Adipocyte (in vitro differentiated cells): Measurements from ENCODE around the gene DFFB.
"Not testable (repeated sequence)": the region's sequence is repeated elsewhere in the genome, so short reads cannot be mapped to it uniquely, and the experiment has no call there.

Source experiments
- DNase-seq: peaks from one replicate; pipeline ENCODE4 v3.0.0-alpha.2; 2015; ENCODE audit warnings: low read depth
- H3K27me3 ChIP-seq: replicated peaks from 2 replicates; pipeline ENCODE4 v1.7.0; 2013; ENCODE audit warnings: mild to moderate bottlenecking, low read length, moderate library complexity; ENCODE audit not compliant: control insufficient read depth, insufficient read depth
- H3K36me3 ChIP-seq: 2 replicates; pipeline ENCODE4 v1.7.0; 2013; ENCODE audit warnings: low read length, mild to moderate bottlenecking, moderate library complexity; ENCODE audit not compliant: control insufficient read depth, insufficient read depth, severe bottlenecking
- H3K4me1 ChIP-seq: 2 replicates; pipeline ENCODE4 v1.7.0; 2013; ENCODE audit warnings: mild to moderate bottlenecking, low read length, moderate library complexity; ENCODE audit not compliant: control insufficient read depth, insufficient read depth
- H3K4me3 ChIP-seq: 2 replicates; pipeline ENCODE4 v1.7.0; 2013; ENCODE audit warnings: mild to moderate bottlenecking, low read length, moderate library complexity
- H3K9ac ChIP-seq: 2 replicates; pipeline ENCODE4 v1.7.0; 2013; ENCODE audit warnings: mild to moderate bottlenecking, low read length, moderate library complexity
- H3K9me3 ChIP-seq: 2 replicates; pipeline ENCODE4 v1.7.0; 2013; ENCODE audit warnings: mild to moderate bottlenecking, low read length, moderate library complexity; ENCODE audit not compliant: control insufficient read depth

DFFB gene

DNA sequence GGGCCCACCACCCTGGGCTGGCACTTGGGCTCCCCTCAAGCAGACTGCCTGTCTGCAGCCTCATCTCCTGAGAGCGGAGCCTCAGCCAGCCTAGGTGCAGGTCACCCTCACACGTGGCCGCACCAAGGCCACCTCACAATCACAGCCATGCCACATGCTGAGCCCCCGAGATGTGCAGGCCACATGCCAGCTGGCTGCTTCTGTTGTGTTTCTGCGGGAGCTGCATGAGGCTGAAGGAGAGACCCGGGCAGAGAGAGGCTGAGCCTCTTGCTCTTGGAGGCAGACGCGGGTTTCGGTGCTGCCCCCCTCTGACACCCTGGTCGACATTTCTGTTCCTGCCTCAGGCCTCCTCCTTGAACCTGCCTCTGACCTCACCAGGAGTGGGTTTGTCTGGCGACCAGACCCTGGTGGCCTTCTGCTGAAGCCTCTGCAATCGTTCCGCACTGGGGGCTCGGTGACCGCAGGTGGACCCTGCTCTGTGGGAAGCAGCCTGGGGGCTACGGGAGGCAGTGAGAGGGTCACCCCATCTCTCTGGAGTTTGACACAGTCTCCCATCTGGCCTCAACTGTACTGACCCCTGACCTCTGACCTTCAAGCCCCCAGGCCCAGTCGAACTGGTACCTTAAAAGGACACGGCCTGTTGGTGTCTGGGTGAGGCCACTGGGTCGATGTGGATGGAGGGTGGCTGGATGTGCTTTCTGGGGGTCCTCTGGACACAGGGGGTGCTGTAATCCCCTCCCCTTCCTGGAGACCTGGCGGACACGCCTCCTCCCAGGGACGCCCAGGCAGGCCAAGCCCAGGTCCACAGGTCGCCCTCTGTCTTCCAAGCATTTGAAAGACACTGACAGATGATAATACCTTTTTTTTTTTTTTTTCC, 55.8 kb downstream of the DFFB start:
- no peak for DNase-seq
- Histone ChIP-seq H3K4me3 (no peak overlapping the region), H3K27me3 (peaks cover 29% of the 10 kb centered on the region), H3K4me1 (no peaks in the 10 kb centered on the region), H3K9me3 (no peaks in the 10 kb centered on the region), H3K9ac (no peak overlapping the region), H3K36me3 (no peaks in the 10 kb centered on the region)

DNA sequence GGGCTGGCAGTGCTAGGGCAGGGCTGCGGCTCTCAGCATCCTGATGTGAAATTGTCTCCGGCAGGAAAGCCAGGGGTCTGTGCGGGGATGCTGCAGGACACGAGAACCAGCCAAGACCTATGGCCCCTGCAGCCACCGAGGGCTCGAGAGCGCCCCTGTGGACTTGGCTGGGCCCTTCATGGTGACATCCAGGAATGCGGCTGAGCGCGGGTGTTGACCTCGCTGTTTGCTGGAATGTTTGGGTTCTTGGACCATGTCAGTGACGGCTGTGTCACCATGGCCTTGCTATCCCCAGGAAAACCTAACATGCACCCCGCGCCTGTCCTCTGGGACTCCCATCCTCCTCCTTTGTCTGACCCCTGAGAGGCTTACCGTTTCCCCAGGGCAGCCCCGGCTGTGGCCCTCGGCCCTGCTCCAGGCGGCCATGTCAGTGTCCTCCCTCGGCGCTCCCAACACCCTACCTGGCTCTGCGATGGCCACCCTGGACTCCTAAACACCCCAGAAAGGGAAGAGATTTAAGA, 57.1 kb downstream of the DFFB start:
- H3K4me3 ChIP-seq, result no peak overlapping the region
- no peaks in the 10 kb centered on the region for H3K36me3 ChIP-seq
- no peaks in the 10 kb centered on the region for H3K9me3 ChIP-seq
- DNase-seq, result no peak
- H3K27me3 ChIP-seq, result peaks cover 21% of the 10 kb centered on the region
- no peak overlapping the region for H3K9ac ChIP-seq
- no peaks in the 10 kb centered on the region for H3K4me1 ChIP-seq

GRCh38 chr1:3914911-3915310, 57.6 kb downstream of the DFFB start:
- H3K9me3 ChIP-seq, result no peaks in the 10 kb centered on the region
- no peaks in the 10 kb centered on the region for H3K4me1 ChIP-seq
- no peaks in the 10 kb centered on the region for H3K36me3 ChIP-seq
- peaks cover 25% of the 10 kb centered on the region for H3K27me3 ChIP-seq
- DNase-seq, result no peak
- H3K4me3 ChIP-seq, result no peak overlapping the region
- H3K9ac ChIP-seq, result no peak overlapping the region

- Histone ChIP-seq H3K36me3 (no peaks in the 10 kb centered on the region), H3K9me3 (no peaks in the 10 kb centered on the region), H3K9ac (no peak overlapping the region), H3K4me1 (no peaks in the 10 kb centered on the region), H3K4me3 (no peak overlapping the region), H3K27me3 (peaks cover 21% of the 10 kb centered on the region)
- no peak for DNase-seq
Observed at GRCh38 chr1:3915551-3916121, 58.4 kb downstream of the DFFB start.

DNA sequence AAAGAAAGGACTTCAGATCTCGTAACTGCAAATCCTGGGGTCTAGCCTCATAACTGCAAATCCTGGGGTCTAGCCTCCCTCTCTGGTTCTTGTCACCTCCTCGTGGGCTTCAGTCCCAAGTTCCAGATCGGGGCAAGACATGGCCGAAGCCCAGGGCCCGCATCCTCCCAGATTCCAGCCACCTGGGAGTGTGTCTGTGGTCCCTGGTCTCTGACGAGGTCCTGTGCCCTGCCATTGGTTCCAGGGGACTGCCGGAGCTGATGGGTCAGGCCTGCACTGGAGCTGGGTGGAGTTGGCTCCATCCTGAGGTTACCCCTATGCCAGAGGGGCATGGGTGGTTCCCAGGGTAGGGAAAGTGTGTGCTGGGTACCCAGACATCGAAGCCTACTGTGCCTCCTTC, 60.5 kb downstream of the DFFB start:
- peaks cover 22% of the 10 kb centered on the region for H3K27me3 ChIP-seq
- no peak for DNase-seq
- no peak overlapping the region for H3K9ac ChIP-seq
- no peaks in the 10 kb centered on the region for H3K9me3 ChIP-seq
- H3K36me3 ChIP-seq, result no peaks in the 10 kb centered on the region
- H3K4me3 ChIP-seq, result no peak overlapping the region
- no peaks in the 10 kb centered on the region for H3K4me1 ChIP-seq

DNA sequence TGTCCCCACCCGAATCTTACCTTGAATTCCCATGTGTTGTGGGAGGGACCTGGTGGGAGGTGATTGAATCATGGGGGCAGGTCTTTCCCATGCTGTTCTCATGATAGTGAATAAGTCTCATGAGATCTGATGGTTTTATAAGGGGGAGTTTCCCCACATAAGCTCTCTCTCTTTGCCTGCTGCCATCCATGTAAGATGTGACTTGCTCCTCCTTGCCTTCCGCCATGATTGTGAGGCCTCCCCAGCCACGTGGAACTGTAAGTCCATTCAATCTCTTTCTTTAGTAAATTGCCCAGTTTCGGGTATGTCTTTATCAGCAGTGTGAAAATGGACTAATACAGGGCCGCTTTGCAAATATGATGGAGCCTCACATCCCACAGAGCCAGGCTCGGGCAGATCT, 61.1 kb downstream of the DFFB start:
- not testable (repeated sequence) for H3K36me3 ChIP-seq, H3K4me3 ChIP-seq, H3K9ac ChIP-seq, H3K9me3 ChIP-seq, DNase-seq, H3K4me1 ChIP-seq
- H3K27me3 ChIP-seq, result peaks cover 27% of the 10 kb centered on the region

DNA sequence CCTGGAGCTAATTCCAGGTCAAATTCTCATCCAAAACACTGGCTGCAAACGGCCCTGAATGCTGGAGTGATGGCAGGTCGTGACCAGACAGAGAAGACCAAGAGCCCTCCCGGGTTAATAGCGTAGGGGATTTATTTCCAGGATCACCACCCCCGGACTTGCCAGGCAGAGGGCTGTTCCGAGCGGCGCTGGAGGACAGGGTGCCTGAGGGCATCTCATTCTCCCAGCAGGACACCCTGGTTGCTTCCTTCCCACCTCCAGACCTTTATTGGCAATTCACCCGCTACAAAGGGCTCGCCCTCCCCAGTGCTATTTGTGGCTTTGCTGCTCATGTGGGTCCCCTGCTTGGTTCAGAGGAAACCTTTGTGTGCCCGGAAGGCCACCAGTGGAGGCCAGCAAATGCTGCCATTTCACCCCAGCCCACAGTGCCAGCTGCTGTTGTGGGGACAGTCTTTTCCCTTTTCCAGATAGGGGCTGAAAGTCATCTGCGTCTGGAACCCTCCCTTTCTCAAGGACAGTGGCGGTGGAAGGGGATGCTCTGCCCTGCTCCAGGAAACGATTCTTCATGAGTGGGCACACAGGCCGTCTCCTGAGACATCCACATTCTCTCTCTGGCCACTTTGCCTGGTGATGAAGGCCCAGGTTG, 61.8 kb downstream of the DFFB start:
- no peaks in the 10 kb centered on the region for H3K36me3 ChIP-seq

GRCh38 chr1:3919706-3920105, 62.4 kb downstream of the DFFB start:
- Histone ChIP-seq H3K4me1 (no peaks in the 10 kb centered on the region), H3K9me3 (no peaks in the 10 kb centered on the region), H3K36me3 (no peaks in the 10 kb centered on the region), H3K4me3 (no peak overlapping the region), H3K9ac (no peak overlapping the region), H3K27me3 (peaks cover 33% of the 10 kb centered on the region)
- DNase-seq, result no peak

More for the DNA sequence above, 61.8 kb downstream of the DFFB start:
- no peak overlapping the region for H3K4me3 ChIP-seq
- no peaks in the 10 kb centered on the region for H3K4me1 ChIP-seq
- DNase-seq, result no peak
- H3K9me3 ChIP-seq, result no peaks in the 10 kb centered on the region
- H3K9ac ChIP-seq, result no peak overlapping the region
- peaks cover 33% of the 10 kb centered on the region for H3K27me3 ChIP-seq

- H3K27me3 ChIP-seq, result peaks cover 48% of the 10 kb centered on the region
- H3K9ac ChIP-seq, result no peak overlapping the region
- H3K4me1 ChIP-seq, result no peaks in the 10 kb centered on the region
- no peak for DNase-seq
- no peaks in the 10 kb centered on the region for H3K36me3 ChIP-seq
- no peaks in the 10 kb centered on the region for H3K9me3 ChIP-seq
- no peak overlapping the region for H3K4me3 ChIP-seq
Observed at GRCh38 chr1:3921765-3922164, 64.5 kb downstream of the DFFB start.

GRCh38 chr1:3922201-3922725, 65.0 kb downstream of the DFFB start:
- H3K36me3 ChIP-seq, result no peaks in the 10 kb centered on the region
- no peaks in the 10 kb centered on the region for H3K4me1 ChIP-seq
- H3K4me3 ChIP-seq, result no peak overlapping the region
- no peaks in the 10 kb centered on the region for H3K9me3 ChIP-seq
- H3K9ac ChIP-seq, result no peak overlapping the region
- peaks cover 48% of the 10 kb centered on the region for H3K27me3 ChIP-seq
- DNase-seq, result no peak

- no peak overlapping the region for H3K9ac ChIP-seq
- peaks cover 4% of the 10 kb centered on the region for H3K9me3 ChIP-seq
- no peak overlapping the region for H3K4me3 ChIP-seq
- peaks cover 48% of the 10 kb centered on the region for H3K27me3 ChIP-seq
- no peaks in the 10 kb centered on the region for H3K36me3 ChIP-seq
- H3K4me1 ChIP-seq, result no peaks in the 10 kb centered on the region
- no peak for DNase-seq
Observed at GRCh38 chr1:3922851-3923250, 65.6 kb downstream of the DFFB start.
